Measurements from ENCODE around the gene TTC19.

The TTC19 gene

DNA sequence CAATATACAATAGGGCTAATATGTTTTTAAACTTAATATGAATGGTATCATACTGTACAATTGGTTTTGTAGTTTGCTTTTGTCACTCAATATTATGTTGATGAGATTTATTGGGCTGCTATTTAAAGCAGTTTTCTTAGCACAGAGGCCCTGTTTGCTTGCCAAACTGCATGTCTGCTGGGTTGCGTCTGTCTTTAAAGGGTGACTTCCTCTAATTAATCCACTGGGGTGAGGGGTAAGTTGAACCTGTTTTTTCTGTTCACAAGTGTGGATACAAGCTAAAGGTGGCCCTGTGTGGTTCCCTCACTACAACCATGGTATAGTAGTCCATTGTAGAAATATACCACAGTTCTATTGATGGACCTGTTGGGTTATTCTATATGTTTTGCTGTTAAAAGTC lies 19.7 kb downstream of the TTC19 start:
- H3K36me3 ChIP-seq (ENCODE audit: low read depth), result peaks cover 87% of the 10 kb centered on the region

DNA sequence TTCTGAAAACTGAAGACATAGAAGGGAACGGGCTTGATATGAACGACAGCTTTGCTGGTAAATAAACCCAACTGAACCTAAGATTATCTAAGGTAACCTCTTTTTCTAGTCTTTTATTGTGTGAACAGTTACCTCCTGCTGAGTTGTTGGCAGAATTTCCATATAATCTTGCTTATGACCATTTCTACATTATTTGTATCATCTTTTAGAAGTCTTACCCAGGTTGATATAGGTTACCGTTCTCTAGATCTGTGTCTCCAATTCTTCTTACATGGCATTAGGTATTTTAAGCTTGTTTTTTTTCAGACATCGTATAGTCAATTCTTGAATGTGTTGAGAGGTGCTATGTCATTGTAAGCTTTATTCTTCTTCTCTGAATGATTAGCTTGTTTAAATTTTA lies 24.3 kb downstream of the TTC19 start:
- H3K4me3 ChIP-seq (ENCODE audit: severe bottlenecking), result no peak overlapping the region
- TF ChIP-seq, protein P1, sequence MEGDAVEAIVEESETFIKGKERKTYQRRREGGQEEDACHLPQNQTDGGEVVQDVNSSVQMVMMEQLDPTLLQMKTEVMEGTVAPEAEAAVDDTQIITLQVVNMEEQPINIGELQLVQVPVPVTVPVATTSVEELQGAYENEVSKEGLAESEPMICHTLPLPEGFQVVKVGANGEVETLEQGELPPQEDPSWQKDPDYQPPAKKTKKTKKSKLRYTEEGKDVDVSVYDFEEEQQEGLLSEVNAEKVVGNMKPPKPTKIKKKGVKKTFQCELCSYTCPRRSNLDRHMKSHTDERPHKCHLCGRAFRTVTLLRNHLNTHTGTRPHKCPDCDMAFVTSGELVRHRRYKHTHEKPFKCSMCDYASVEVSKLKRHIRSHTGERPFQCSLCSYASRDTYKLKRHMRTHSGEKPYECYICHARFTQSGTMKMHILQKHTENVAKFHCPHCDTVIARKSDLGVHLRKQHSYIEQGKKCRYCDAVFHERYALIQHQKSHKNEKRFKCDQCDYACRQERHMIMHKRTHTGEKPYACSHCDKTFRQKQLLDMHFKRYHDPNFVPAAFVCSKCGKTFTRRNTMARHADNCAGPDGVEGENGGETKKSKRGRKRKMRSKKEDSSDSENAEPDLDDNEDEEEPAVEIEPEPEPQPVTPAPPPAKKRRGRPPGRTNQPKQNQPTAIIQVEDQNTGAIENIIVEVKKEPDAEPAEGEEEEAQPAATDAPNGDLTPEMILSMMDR (IDR thresholded peaks at IDR 0.05; ENCODE audit: poor library complexity, severe bottlenecking), result no peak
- H3K36me3 ChIP-seq (ENCODE audit: low read depth), result peaks cover 85% of the 10 kb centered on the region
- ATAC-seq (ENCODE audit: low read depth) (no peak), DNase-seq (ENCODE audit: low spot score) (no peak)
- H3K9me3 ChIP-seq (ENCODE audit: severe bottlenecking), result no peaks in the 10 kb centered on the region
- no peaks in the 10 kb centered on the region for H3K27me3 ChIP-seq (ENCODE audit: insufficient read depth, poor library complexity, severe bottlenecking)
- H3K4me1 ChIP-seq (ENCODE audit: insufficient read depth, poor library complexity, severe bottlenecking), result peaks cover 16% of the 10 kb centered on the region
- no peak overlapping the region for H3K27ac ChIP-seq (ENCODE audit: poor library complexity, severe bottlenecking)

More for the DNA sequence above, 19.7 kb downstream of the TTC19 start:
- ATAC-seq (ENCODE audit: low read depth) (no peak), DNase-seq (ENCODE audit: low spot score) (no peak)
- Histone ChIP-seq H3K4me3 (ENCODE audit: severe bottlenecking) (no peak overlapping the region), H3K27ac (ENCODE audit: poor library complexity, severe bottlenecking) (no peak overlapping the region), H3K27me3 (ENCODE audit: insufficient read depth, poor library complexity, severe bottlenecking) (no peaks in the 10 kb centered on the region), H3K4me1 (ENCODE audit: insufficient read depth, poor library complexity, severe bottlenecking) (peaks cover 7% of the 10 kb centered on the region), H3K9me3 (ENCODE audit: severe bottlenecking) (no peaks in the 10 kb centered on the region)
- TF ChIP-seq, protein P1 (IDR thresholded peaks at IDR 0.05; ENCODE audit: poor library complexity, severe bottlenecking), result no peak

DNA sequence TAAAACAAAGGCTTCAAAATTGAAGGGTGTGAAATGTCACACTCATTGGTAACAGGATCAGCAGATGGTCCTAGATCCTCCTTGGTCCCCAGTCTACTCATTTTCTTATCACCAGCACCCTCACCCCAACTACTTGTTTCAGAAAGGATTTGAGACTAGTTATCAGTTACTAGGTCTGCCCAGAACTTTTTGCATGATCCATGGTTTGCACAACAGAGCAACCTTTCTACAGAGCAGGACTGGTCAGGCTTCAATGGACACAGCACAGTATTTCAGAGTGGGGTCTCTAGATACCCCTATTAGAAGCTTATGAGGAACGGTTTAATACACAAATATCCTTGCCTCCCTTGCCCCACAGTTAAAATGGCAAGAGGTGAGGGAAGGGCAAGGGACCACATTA lies 25.6 kb downstream of the TTC19 start:
- no peak for DNase-seq (ENCODE audit: low spot score)
- TF ChIP-seq, protein P1 (IDR thresholded peaks at IDR 0.05; ENCODE audit: poor library complexity, severe bottlenecking), result no peak
- no peak for ATAC-seq (ENCODE audit: low read depth)

DNA sequence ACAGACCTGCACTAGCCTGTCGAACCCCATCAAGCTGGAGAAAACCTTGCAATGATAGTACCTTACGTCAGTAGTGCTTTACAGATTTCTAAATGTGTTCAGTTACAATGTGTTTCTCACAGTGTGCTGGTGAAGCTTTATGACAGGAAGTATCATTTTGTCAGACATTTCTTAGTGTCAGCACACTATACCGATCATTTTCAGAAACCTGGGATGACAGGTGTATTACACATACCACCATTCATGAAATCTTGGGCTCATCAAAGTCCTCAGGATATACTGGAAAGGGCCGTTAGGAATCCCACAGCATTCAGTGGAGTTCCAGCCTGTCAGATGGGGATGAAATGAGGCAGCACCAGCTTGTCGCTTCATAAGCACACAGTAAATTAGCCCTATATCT lies 27.3 kb downstream of the TTC19 start:
- DNase-seq (ENCODE audit: low spot score) (no peak), ATAC-seq (ENCODE audit: low read depth) (no peak)
- H3K27ac ChIP-seq (ENCODE audit: poor library complexity, severe bottlenecking), result peak overlapping the region; percentile 89
- H3K9me3 ChIP-seq (ENCODE audit: severe bottlenecking), result no peaks in the 10 kb centered on the region
- H3K36me3 ChIP-seq (ENCODE audit: low read depth), result peaks cover 91% of the 10 kb centered on the region
- peaks cover 21% of the 10 kb centered on the region for H3K4me1 ChIP-seq (ENCODE audit: insufficient read depth, poor library complexity, severe bottlenecking)
- no peak overlapping the region for H3K4me3 ChIP-seq (ENCODE audit: severe bottlenecking)
- TF ChIP-seq, protein P1 (IDR thresholded peaks at IDR 0.05; ENCODE audit: poor library complexity, severe bottlenecking), result no peak
- H3K27me3 ChIP-seq (ENCODE audit: insufficient read depth, poor library complexity, severe bottlenecking), result no peaks in the 10 kb centered on the region

More for the DNA sequence above, 25.6 kb downstream of the TTC19 start:
- no peak overlapping the region for H3K27ac ChIP-seq (ENCODE audit: poor library complexity, severe bottlenecking)
- H3K4me3 ChIP-seq (ENCODE audit: severe bottlenecking), result no peak overlapping the region
- peaks cover 87% of the 10 kb centered on the region for H3K36me3 ChIP-seq (ENCODE audit: low read depth)
- no peaks in the 10 kb centered on the region for H3K9me3 ChIP-seq (ENCODE audit: severe bottlenecking)
- H3K4me1 ChIP-seq (ENCODE audit: insufficient read depth, poor library complexity, severe bottlenecking), result peaks cover 21% of the 10 kb centered on the region
- no peaks in the 10 kb centered on the region for H3K27me3 ChIP-seq (ENCODE audit: insufficient read depth, poor library complexity, severe bottlenecking)

DNA sequence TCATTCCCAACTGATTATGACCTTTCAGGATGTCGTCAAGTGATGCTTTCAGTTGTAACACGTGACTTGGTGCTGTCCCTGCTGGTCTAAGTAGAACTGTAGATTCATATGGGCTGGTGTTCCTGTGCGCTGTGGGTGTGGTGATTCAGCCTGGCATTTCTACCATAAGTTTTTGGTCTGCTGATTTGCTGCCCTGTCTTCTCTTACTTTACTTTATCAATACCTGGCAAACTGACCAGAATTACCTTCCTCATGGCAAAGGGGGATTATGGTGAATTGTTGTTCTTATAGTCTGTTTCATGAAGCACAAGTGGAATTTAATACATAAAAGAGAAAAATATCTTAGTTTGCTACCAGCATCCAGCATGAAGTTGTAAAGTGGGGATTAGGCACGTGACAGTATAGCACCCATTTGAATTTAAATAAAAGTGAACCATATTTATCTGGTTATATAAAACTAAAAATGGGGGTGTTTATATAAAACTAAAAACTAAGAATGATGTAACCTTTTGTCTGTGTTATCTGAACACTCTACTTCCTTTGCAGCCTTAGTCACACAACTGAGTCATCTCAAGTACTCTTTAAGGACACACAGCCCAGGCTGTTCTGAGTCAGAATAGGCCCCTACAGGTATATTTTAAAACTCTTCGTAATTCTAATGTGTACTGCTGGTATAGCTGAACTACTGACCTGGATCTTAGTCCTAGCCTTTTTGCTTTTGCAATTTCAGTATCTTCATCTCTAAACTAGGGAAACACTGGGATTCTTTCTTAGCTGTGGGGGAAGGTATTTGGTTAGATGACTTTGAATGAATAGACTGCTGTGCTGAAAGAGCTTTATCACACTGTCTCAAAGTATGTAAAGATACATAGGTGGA lies 28.3 kb downstream of the TTC19 start:
- TF ChIP-seq, protein P1 (IDR thresholded peaks at IDR 0.05; ENCODE audit: poor library complexity, severe bottlenecking), result no peak
- H3K9me3 ChIP-seq (ENCODE audit: severe bottlenecking), result no peaks in the 10 kb centered on the region
- H3K27ac ChIP-seq (ENCODE audit: poor library complexity, severe bottlenecking), result peak overlapping the region; percentile 89
- ATAC-seq (ENCODE audit: low read depth) (peak; percentile 99), DNase-seq (ENCODE audit: low spot score) (peak; percentile 69)
- no peaks in the 10 kb centered on the region for H3K27me3 ChIP-seq (ENCODE audit: insufficient read depth, poor library complexity, severe bottlenecking)
- peaks cover 91% of the 10 kb centered on the region for H3K36me3 ChIP-seq (ENCODE audit: low read depth)
- H3K4me1 ChIP-seq (ENCODE audit: insufficient read depth, poor library complexity, severe bottlenecking), result peaks cover 21% of the 10 kb centered on the region
- H3K4me3 ChIP-seq (ENCODE audit: severe bottlenecking), result no peak overlapping the region
